Glutamatergic neuron (in vitro differentiated cells): ENCODE data around the gene PIGQ. TPM values are rescaled to one million over a fixed set of nuclear protein-coding genes. Genes with fewer than 3 reads are reported as not detected.

Source experiments
- DNase-seq: peaks from one replicate; pipeline ENCODE4 v3.0.0; 2022
- H3K27ac Mint-ChIP-seq: one replicate; pipeline ENCODE4 v1.8.0; 2020; ENCODE audit warnings: mild to moderate bottlenecking, mixed read lengths, inconsistent platforms; ENCODE audit not compliant: unreplicated experiment
- H3K27me3 Mint-ChIP-seq: one replicate; pipeline ENCODE4 v1.8.0; 2020; ENCODE audit warnings: mild to moderate bottlenecking, moderate library complexity, mixed read lengths, inconsistent platforms; ENCODE audit not compliant: unreplicated experiment
- H3K36me3 Mint-ChIP-seq: one replicate; pipeline ENCODE4 v1.8.0; 2020; ENCODE audit warnings: mild to moderate bottlenecking, mixed read lengths, inconsistent platforms; ENCODE audit not compliant: unreplicated experiment
- H3K4me1 Mint-ChIP-seq: one replicate; pipeline ENCODE4 v1.8.0; 2020; ENCODE audit warnings: mild to moderate bottlenecking, low read depth, mixed read lengths, inconsistent platforms; ENCODE audit not compliant: unreplicated experiment
- H3K4me3 Mint-ChIP-seq: one replicate; pipeline ENCODE4 v1.8.0; 2020; ENCODE audit warnings: mild to moderate bottlenecking, mixed read lengths, inconsistent platforms; ENCODE audit not compliant: unreplicated experiment
- H3K9me3 Mint-ChIP-seq: one replicate; pipeline ENCODE4 v1.8.0; 2020; ENCODE audit warnings: mild to moderate bottlenecking, moderate library complexity, mixed read lengths, inconsistent platforms; ENCODE audit not compliant: unreplicated experiment
- total RNA-seq: library from RNA; stranded (reverse); fragmentation: NEBNext Ultra II Directional; extraction: Animal tissue kit (Norgen Biotek cat#: 25700); gene quantifications from one replicate; pipeline ENCODE4 v1.2.1, GENCODE V29; 2021; ENCODE audit not compliant: unreplicated experiment
- TF ChIP-seq, protein P1 (sequence below): fragments of 200-600 bp; sonication (generic); IDR thresholded peaks from one replicate; pipeline ENCODE4 v1.5.0; 2021; ENCODE audit not compliant: partially characterized antibody, unreplicated experiment

PIGQ gene
- total RNA-seq, 1 donor from 2014 or later = 85.0 TPM

- H3K36me3 Mint-ChIP-seq = no peaks in the 10 kb centered on the region
- no peak overlapping the region for H3K4me3 Mint-ChIP-seq
- peaks cover 9% of the 10 kb centered on the region for H3K27me3 Mint-ChIP-seq
- H3K27ac Mint-ChIP-seq = peak overlapping the region; percentile 48
- TF ChIP-seq, protein P1, sequence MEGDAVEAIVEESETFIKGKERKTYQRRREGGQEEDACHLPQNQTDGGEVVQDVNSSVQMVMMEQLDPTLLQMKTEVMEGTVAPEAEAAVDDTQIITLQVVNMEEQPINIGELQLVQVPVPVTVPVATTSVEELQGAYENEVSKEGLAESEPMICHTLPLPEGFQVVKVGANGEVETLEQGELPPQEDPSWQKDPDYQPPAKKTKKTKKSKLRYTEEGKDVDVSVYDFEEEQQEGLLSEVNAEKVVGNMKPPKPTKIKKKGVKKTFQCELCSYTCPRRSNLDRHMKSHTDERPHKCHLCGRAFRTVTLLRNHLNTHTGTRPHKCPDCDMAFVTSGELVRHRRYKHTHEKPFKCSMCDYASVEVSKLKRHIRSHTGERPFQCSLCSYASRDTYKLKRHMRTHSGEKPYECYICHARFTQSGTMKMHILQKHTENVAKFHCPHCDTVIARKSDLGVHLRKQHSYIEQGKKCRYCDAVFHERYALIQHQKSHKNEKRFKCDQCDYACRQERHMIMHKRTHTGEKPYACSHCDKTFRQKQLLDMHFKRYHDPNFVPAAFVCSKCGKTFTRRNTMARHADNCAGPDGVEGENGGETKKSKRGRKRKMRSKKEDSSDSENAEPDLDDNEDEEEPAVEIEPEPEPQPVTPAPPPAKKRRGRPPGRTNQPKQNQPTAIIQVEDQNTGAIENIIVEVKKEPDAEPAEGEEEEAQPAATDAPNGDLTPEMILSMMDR = no peak
- H3K4me1 Mint-ChIP-seq = peaks cover 8% of the 10 kb centered on the region
- peaks cover 19% of the 10 kb centered on the region for H3K9me3 Mint-ChIP-seq
- no peak for DNase-seq
Measured at GRCh38 chr16:523097-523741, 46.5 kb upstream of the PIGQ start.

DNA sequence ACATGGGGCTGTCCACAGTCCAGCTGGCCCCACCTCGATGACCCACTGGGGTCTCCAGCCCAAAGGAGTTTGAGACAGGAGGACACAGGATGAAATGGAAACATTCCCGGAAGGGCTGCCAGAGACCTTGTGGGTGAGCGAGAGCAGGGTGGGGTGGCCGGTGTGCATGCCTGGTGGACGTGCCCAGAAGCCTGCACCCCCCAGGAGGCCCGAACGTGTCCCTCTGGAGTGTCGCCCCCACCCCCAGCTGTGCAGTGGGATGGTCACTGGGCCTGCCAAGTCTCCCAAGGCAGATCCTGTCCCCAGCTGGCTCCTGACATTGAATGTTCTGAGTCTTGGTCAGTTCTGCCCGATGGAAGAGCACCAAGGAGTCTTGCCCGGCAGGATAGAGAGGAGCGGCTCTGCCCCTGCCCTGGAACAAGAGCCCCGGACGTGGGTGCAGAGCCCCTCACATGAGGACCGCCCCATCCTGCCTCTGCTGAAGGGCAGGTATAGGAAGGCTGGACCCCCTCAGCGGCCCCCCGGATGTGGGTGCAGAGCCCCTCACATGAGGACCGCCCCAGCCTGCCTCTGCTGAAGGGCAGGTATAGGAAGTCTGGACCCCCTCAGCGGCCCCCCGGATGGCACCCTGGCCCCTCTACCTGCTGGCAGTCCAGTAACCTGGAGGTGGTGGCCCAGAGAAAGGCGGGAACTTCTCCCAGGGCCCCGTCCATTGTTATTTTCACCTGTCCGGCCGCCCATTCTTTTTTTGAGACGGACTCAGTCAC is 45.3 kb upstream of the PIGQ start:
- no peak overlapping the region for H3K4me3 Mint-ChIP-seq
- peaks cover 23% of the 10 kb centered on the region for H3K9me3 Mint-ChIP-seq
- peaks cover 11% of the 10 kb centered on the region for H3K4me1 Mint-ChIP-seq
- no peak for DNase-seq
- no peak overlapping the region for H3K27ac Mint-ChIP-seq
- no peaks in the 10 kb centered on the region for H3K36me3 Mint-ChIP-seq
- peaks cover 13% of the 10 kb centered on the region for H3K27me3 Mint-ChIP-seq
- TF ChIP-seq, protein P1 = no peak

GRCh38 chr16:525123-525519 is 44.6 kb upstream of the PIGQ start:
- DNase-seq = no peak
- Mint-ChIP-seq H3K27me3 (peaks cover 16% of the 10 kb centered on the region), H3K36me3 (no peaks in the 10 kb centered on the region), H3K27ac (peak overlapping the region; percentile 75), H3K9me3 (peaks cover 23% of the 10 kb centered on the region), H3K4me3 (peak overlapping the region; percentile 67), H3K4me1 (peaks cover 15% of the 10 kb centered on the region)
- TF ChIP-seq, protein P1 = no peak

- H3K4me3 Mint-ChIP-seq = peak overlapping the region; percentile 67
- no peak for DNase-seq
- TF ChIP-seq, protein P1 = no peak
- H3K27ac Mint-ChIP-seq = peak overlapping the region; percentile 75
- peaks cover 16% of the 10 kb centered on the region for H3K27me3 Mint-ChIP-seq
- H3K9me3 Mint-ChIP-seq = peaks cover 23% of the 10 kb centered on the region
- peaks cover 16% of the 10 kb centered on the region for H3K4me1 Mint-ChIP-seq
- no peaks in the 10 kb centered on the region for H3K36me3 Mint-ChIP-seq
Measured at GRCh38 chr16:525520-526180, 44.1 kb upstream of the PIGQ start.
